ENCODE measurements around the gene MYO15B.

DNA sequence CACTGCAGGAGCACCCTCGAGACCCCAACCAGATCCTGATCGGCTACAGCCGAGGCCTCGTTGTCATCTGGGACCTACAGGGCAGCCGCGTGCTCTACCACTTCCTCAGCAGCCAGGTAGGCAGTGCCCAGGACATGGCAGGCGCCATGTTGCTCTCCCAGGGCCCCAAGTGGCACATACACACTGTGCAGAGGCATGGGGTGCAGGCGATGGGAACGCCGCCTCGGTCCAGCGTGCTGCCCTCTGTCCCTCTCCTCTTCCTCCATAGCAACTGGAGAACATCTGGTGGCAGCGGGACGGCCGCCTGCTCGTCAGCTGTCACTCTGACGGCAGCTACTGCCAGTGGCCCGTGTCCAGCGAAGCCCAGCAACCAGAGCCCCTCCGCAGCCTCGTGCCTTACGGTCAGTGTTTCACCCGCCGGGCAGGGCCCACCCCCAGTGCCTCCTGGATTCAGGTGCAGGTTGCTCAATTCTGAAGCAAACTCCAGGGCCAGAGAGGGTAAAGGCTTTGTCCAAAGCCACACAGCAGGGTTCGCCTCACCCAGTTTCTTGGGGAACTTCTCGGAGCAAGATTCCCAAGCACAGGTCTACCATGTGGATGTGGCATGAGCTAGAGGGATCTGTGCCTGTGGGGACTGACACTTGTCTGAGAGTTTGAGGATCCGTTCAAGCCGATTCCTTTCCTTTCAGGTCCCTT is 24.4 kb upstream of the MYO15B start:
- TF ChIP-seq, protein P1, sequence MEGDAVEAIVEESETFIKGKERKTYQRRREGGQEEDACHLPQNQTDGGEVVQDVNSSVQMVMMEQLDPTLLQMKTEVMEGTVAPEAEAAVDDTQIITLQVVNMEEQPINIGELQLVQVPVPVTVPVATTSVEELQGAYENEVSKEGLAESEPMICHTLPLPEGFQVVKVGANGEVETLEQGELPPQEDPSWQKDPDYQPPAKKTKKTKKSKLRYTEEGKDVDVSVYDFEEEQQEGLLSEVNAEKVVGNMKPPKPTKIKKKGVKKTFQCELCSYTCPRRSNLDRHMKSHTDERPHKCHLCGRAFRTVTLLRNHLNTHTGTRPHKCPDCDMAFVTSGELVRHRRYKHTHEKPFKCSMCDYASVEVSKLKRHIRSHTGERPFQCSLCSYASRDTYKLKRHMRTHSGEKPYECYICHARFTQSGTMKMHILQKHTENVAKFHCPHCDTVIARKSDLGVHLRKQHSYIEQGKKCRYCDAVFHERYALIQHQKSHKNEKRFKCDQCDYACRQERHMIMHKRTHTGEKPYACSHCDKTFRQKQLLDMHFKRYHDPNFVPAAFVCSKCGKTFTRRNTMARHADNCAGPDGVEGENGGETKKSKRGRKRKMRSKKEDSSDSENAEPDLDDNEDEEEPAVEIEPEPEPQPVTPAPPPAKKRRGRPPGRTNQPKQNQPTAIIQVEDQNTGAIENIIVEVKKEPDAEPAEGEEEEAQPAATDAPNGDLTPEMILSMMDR (conservative IDR thresholded peaks at IDR 0.05; ENCODE audit: low read length), result no peak
- no peak for TF ChIP-seq EZH2phosphoT487 (IDR thresholded peaks at IDR 0.05; ENCODE audit: borderline replicate concordance, low read depth, low read length)

Data from OCI-LY7 (cell line).